RWPE2 (cell line): ENCODE results near the gene NRXN2.

Source experiments
- ATAC-seq: fragments of 200-7000 bp; cut with Tn5 transposase; 3 replicates; pipeline ENCODE4 v1.9.1; 2021; ENCODE audit warnings: low read depth
- DNase-seq: peaks from one replicate; pipeline ENCODE4 v3.0.0-alpha.2; 2020; ENCODE audit warnings: low spot score
- H3K27ac ChIP-seq: fragments of 450-650 bp; 2 replicates; pipeline ENCODE4 v1.5.1; 2017; ENCODE audit warnings: mild to moderate bottlenecking; ENCODE audit not compliant: poor library complexity, severe bottlenecking
- H3K27me3 ChIP-seq: fragments of 250-450 bp; sonication (Bioruptor Pico); 2 replicates; pipeline ENCODE4 v1.5.1; 2021; ENCODE audit warnings: mild to moderate bottlenecking, moderate library complexity; ENCODE audit not compliant: insufficient read depth, poor library complexity, severe bottlenecking
- H3K36me3 ChIP-seq: fragments of 250-450 bp; sonication (Bioruptor Pico); 2 replicates; pipeline ENCODE4 v1.5.1; 2020; ENCODE audit warnings: low read depth, mild to moderate bottlenecking, moderate library complexity
- H3K4me1 ChIP-seq: fragments of 250-450 bp; sonication (Bioruptor Pico); 2 replicates; pipeline ENCODE4 v1.5.1; 2021; ENCODE audit warnings: mild to moderate bottlenecking, moderate library complexity; ENCODE audit not compliant: insufficient read depth, poor library complexity, severe bottlenecking
- H3K4me3 ChIP-seq: fragments of 250-450 bp; sonication (Bioruptor Pico); 2 replicates; pipeline ENCODE4 v1.5.1; 2021; ENCODE audit warnings: mild to moderate bottlenecking, moderate library complexity; ENCODE audit not compliant: severe bottlenecking
- H3K9me3 ChIP-seq: fragments of 250-450 bp; sonication (Bioruptor Pico); 2 replicates; pipeline ENCODE4 v1.5.1; 2021; ENCODE audit warnings: mild to moderate bottlenecking, moderate library complexity; ENCODE audit not compliant: severe bottlenecking
- CTCF ChIP-seq: fragments of 450-650 bp; IDR thresholded peaks from one replicate; pipeline ENCODE4 v1.5.1; 2017; ENCODE audit warnings: mild to moderate bottlenecking, moderate library complexity; ENCODE audit not compliant: poor library complexity, severe bottlenecking

Gene NRXN2

GRCh38 chr11:64593156-64594105 is 129.6 kb downstream of the NRXN2 start:
- H3K4me3 ChIP-seq = no peak overlapping the region
- ATAC-seq (no peak), DNase-seq (peak; percentile 40)
- H3K27me3 ChIP-seq = no peaks in the 10 kb centered on the region
- TF ChIP-seq CTCF = no peak
- H3K27ac ChIP-seq = no peak overlapping the region
- no peaks in the 10 kb centered on the region for H3K4me1 ChIP-seq
- H3K36me3 ChIP-seq = no peaks in the 10 kb centered on the region
- H3K9me3 ChIP-seq = peaks cover 4% of the 10 kb centered on the region

GRCh38 chr11:64592656-64593055 is 130.3 kb downstream of the NRXN2 start:
- DNase-seq = peak; percentile 29
- Histone ChIP-seq H3K4me3 (no peak overlapping the region), H3K27ac (no peak overlapping the region), H3K27me3 (no peaks in the 10 kb centered on the region), H3K9me3 (peaks cover 4% of the 10 kb centered on the region), H3K4me1 (no peaks in the 10 kb centered on the region), H3K36me3 (no peaks in the 10 kb centered on the region)
- ATAC-seq = no peak
- no peak for TF ChIP-seq CTCF

GRCh38 chr11:64592234-64592615 is 130.8 kb downstream of the NRXN2 start:
- Histone ChIP-seq H3K27me3 (no peaks in the 10 kb centered on the region), H3K36me3 (no peaks in the 10 kb centered on the region), H3K9me3 (peaks cover 4% of the 10 kb centered on the region), H3K4me3 (no peak overlapping the region), H3K4me1 (no peaks in the 10 kb centered on the region), H3K27ac (no peak overlapping the region)
- TF ChIP-seq CTCF = no peak
- ATAC-seq (no peak), DNase-seq (no peak)

GRCh38 chr11:64591257-64592233 is 131.5 kb downstream of the NRXN2 start:
- Histone ChIP-seq H3K27ac (no peak overlapping the region), H3K4me3 (no peak overlapping the region), H3K4me1 (no peaks in the 10 kb centered on the region), H3K36me3 (no peaks in the 10 kb centered on the region), H3K27me3 (no peaks in the 10 kb centered on the region), H3K9me3 (peaks cover 4% of the 10 kb centered on the region)
- DNase-seq = peak; percentile 54
- TF ChIP-seq CTCF = no peak
- ATAC-seq = no peak
